ENCODE results near the gene COLEC12.

COLEC12 gene

DNA sequence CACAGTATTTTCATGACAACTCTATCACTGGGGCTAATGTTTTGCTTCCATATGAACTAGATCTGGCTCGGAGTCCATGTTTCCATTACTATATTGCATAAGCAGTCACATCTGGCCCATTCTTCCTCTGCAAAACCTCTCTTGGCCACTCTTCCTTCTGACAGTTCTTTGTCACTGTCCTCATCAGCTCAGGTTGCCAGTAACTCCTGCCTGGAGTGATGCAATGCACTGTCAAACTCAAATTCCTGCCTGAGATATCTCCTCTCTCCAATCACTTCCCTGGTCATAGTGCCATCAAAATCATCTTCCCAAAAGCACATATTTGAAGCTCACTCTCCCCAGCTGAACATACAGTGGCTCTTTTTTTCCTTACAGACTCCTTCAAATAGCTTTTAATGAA lies 66.1 kb downstream of the COLEC12 start:
- no peak overlapping the region for H3K4me3 ChIP-seq (replicated peaks; ENCODE audit: low read depth, low read length)
- no peak for DNase-seq (ENCODE audit: extremely low read depth, low read depth)
- TF ChIP-seq, protein P1, sequence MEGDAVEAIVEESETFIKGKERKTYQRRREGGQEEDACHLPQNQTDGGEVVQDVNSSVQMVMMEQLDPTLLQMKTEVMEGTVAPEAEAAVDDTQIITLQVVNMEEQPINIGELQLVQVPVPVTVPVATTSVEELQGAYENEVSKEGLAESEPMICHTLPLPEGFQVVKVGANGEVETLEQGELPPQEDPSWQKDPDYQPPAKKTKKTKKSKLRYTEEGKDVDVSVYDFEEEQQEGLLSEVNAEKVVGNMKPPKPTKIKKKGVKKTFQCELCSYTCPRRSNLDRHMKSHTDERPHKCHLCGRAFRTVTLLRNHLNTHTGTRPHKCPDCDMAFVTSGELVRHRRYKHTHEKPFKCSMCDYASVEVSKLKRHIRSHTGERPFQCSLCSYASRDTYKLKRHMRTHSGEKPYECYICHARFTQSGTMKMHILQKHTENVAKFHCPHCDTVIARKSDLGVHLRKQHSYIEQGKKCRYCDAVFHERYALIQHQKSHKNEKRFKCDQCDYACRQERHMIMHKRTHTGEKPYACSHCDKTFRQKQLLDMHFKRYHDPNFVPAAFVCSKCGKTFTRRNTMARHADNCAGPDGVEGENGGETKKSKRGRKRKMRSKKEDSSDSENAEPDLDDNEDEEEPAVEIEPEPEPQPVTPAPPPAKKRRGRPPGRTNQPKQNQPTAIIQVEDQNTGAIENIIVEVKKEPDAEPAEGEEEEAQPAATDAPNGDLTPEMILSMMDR (IDR thresholded peaks at IDR 0.05; ENCODE audit: low read depth, low read length, missing control alignments): no peak

DNA sequence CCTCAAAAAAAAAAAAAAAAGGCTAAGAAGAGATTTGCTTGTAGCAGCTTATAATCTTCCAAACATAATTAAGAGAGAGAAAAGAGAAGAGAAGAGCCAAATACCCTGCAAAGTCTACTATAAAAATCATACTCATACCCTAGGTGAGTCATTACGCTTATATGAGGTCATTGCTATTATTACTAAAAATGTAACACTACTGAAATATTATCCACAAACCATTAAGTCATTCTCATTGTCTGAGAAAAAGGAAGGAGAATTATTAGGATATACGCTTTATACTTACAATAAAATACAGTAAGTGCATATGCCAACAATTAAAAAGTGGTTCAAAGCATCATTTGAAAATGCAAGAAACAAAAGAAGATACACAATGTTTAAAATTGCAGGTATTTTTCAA lies 66.5 kb downstream of the COLEC12 start:
- no peak overlapping the region for H3K4me3 ChIP-seq (replicated peaks; ENCODE audit: low read depth, low read length)
- DNase-seq (ENCODE audit: extremely low read depth, low read depth): no peak
- TF ChIP-seq, protein P1 (IDR thresholded peaks at IDR 0.05; ENCODE audit: low read depth, low read length, missing control alignments): no peak

DNA sequence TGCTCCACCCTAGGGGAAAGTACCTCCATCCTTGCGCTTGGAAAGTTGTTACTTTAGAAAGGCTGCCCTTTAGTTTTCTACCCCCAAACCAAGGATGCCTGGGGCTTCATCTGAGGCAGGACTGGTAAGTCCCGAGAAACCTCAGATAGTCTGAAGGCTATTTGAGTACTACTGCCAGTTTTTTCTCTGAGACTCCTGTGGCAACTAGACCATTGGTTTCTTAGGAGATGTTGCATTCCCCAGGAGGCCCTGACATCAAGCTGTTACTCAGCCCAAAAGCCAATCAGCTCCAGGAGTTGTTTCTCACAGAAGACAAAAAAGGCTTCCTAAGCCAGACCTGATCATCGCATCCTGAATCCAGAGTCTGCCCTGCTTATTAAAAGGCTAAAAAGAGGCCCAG lies 67.2 kb downstream of the COLEC12 start:
- TF ChIP-seq, protein P1 (IDR thresholded peaks at IDR 0.05; ENCODE audit: low read depth, low read length, missing control alignments): no peak
- no peak for DNase-seq (ENCODE audit: extremely low read depth, low read depth)
- no peak overlapping the region for H3K4me3 ChIP-seq (replicated peaks; ENCODE audit: low read depth, low read length)

DNA sequence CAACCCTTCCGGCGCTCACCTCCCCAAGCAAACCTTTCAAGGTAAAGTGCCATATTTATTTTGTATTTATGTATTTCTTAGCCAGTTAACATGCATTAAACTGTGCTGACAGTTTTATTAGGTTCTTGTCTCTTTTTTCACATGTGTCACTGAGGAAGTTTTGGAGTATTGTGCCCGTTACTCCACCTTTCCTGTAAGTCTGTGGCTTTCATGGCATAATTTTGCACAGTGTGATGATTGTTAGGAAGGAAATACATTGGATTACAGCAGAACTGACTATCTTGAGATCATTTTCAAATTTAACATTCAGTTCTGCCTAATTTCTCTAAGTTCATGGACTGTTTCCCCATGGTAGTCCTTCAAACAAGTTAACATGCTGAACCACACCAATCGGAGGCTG lies 67.7 kb downstream of the COLEC12 start:
- DNase-seq (ENCODE audit: extremely low read depth, low read depth): no peak
- TF ChIP-seq, protein P1 (IDR thresholded peaks at IDR 0.05; ENCODE audit: low read depth, low read length, missing control alignments): no peak
- H3K4me3 ChIP-seq (replicated peaks; ENCODE audit: low read depth, low read length): no peak overlapping the region

DNA sequence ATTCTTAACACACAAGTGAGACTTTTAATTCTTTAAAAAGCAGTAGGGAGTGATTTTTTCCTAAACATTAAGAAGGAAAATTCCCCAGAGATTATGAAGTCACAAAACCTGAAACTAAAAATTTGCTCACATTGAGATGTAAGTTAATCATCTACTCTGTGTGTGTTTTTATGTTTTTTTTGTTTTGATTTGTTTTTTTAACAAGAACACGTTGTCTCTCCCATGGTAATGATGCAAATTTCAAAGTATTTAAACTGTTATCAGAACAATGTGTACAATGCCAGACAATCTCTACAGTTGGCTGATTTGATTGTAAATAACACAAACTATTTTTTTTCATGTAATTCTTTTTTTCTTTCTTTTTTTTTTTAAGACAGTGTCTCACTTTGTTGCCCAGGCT lies 71.5 kb downstream of the COLEC12 start:
- TF ChIP-seq, protein P1 (IDR thresholded peaks at IDR 0.05; ENCODE audit: low read depth, low read length, missing control alignments): no peak
- no peak overlapping the region for H3K4me3 ChIP-seq (replicated peaks; ENCODE audit: low read depth, low read length)
- DNase-seq (ENCODE audit: extremely low read depth, low read depth): no peak

DNA sequence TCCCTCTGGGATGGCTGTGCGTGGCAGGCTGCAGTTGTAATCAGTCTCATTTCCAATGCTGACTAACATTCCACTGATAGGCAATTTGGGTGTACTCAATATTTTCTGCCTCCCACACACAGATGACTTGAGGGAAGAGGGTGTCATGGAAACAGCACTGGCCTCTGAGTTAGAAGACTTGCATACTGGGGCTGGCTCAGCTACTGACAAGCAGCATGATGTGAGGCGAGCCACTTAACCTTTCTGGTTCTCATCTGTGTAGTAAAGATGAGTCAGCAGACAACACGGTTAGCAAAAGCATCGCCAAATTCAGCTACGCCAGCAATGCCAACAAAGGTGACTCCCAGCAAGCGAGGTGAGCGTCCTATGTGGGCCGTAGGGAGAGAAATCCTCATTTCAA lies 73.5 kb downstream of the COLEC12 start:
- TF ChIP-seq, protein P1 (IDR thresholded peaks at IDR 0.05; ENCODE audit: low read depth, low read length, missing control alignments): no peak
- no peak overlapping the region for H3K4me3 ChIP-seq (replicated peaks; ENCODE audit: low read depth, low read length)
- no peak for DNase-seq (ENCODE audit: extremely low read depth, low read depth)

DNA sequence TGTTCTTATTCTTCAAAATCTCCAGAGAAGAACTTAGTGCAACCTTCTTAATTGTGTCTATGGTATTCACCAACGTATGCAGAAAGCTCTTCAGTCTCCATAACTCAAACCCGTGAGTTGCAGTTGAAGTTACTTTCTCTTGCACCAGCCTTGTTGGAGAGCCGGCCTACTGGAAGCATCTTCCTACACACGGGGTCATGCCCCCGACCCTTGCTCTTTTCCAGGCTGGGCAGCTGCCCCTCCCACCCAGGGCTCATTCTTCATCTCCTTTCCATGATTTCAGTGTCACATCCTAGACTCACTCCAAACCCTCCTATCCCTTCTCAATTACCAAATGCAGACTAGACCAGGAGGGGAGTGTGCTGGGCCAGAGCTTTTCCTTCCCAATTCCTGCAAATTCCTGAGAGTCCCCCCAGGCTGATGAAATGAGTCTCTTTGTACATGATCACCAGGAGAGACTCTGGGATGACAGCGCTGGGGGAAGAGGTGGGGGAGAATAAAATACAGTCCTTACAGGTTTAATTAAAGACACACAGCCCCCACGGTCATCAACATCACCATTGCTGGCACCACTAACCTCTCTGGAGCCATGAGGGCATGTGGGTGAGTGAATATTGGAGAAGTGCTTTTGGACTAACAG lies 75.3 kb downstream of the COLEC12 start:
- H3K4me3 ChIP-seq (replicated peaks; ENCODE audit: low read depth, low read length): no peak overlapping the region
- DNase-seq (ENCODE audit: extremely low read depth, low read depth): no peak
- TF ChIP-seq, protein P1 (IDR thresholded peaks at IDR 0.05; ENCODE audit: low read depth, low read length, missing control alignments): no peak

All from HFF-Myc (cell line).